NOMO-1 treated with dmso at 0.1 percent for 144 hours (cell line): Measurements from ENCODE around the gene ARHGDIA.

Experiments used
- DNase-seq: peaks from one replicate; lab custom pipeline; 2025; ENCODE audit not compliant: unreplicated experiment; lab: John Stamatoyannopoulos, UW

The ARHGDIA gene

DNA sequence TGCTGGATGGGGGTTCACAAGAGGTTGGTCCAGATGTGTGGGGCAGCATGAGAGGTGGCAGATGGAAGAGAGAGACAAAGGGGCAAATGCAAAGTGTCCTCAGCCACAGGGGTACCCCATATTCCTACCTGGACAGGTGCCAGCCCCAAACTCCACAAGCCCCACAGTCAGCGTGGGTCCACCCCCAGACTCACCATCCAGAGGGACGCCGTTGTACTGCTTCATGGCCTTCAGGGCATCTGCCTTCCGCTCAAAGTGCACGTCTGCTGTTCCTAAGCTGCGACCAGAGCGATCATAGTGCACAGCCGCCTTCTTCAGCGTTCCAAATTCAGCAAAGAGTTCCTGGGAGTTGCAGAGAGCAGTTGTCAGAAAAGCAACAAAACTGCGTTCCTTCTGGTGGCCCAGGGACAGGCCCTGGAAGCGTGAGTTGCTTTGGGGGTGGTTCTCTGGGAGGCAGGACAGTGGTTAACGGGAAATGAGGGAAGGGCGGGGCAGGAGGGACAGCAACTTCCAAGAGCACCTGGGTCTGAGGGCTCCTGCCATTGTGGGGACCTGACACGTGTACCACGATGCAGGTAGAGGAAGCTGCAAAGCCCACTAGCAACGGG, 18.0 kb upstream of the ARHGDIA start:
- no peak for DNase-seq

DNA sequence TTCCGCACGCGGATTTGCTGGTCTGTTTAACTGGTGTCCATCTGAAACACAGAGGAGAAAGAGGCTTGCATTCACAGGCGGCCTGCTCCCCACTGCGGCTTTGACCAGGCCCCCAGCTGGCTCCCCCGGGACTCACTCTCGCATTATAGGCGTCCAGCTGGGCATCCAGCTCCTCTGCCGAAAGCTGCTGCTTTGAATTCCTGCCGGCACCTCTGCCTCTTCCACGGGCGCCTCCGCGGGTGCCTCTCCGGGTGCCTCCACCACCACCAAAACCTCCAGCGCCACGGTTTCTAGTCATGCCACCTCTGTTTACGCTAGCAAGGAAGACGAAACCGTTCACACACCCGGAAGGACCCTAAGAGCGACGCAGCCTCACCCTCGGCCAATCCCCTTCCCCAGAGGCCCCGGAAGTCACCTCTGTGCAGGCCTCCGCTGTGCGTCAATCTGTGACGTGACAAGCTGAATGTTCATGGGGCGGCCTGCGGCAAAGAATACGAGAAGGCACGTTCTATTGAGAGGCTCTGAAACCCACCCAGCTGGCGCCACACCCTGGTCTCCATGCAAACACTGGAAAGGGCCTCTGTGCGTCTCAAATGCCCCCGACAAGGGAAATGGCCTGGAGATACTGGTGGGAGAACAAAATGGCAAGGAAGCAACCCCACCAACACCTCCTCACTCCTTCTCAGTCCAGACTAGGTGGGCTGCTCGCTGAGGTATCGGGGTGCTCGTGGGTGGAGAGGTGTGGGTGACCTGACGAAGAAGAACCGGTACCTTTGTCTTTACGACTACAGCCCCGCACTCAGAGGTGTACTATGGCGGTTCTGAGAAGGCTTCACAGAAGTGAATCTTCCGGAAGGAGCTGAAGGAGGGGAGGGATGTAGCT, 17.2 kb upstream of the ARHGDIA start:
- no peak for DNase-seq

DNA sequence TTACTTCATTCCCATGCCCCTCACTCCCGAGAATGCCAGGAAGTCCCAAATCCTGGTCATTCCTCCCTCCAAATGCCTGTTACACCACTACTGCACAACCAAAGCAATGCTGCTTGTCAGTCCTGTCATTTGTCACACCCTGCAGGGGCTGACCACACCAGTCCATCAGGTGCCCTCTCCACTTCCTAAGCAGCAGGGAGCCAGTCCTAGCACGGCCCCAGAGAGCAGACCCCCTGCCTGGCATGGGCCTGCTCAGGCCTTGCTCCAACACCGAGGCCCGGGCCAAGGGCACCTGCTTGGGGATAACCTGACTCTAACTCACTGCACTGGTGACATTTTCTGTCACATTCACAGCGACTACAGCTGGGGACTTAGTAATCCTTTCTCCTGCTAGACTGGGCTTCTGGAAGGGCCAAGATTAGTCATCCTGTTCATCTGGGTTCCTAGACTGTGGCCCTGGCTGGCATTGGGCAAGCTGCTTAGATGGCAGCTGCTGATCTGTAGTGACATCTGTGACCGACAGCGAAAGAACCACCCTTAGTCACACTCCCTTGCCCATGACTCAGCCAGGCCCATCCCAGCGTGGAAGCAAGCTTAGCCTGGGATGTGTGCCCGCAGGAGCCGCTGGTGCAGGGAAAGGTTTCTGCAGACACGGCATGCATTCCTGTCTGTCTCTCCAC, 14.9 kb upstream of the ARHGDIA start:
- DNase-seq, result no peak

DNA sequence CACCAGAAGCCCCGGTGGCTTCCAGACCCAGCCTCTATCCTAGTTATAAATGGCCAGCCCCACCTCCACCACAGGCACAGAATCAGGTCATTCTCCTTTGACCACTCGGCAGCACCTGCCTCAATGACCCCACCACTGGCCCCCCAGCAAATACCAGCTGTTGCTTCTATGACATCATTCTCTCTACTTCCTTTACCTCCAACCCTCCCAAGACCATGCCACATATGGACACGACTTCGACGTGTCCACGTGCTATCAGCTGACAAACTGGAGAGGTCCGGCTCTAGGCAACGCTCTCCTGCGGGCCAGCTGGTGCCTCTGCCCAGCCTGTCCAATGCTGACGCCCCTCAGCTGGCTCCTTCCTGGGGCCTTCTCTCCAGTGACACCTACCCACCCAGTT, 14.3 kb upstream of the ARHGDIA start:
- DNase-seq, result no peak

DNA sequence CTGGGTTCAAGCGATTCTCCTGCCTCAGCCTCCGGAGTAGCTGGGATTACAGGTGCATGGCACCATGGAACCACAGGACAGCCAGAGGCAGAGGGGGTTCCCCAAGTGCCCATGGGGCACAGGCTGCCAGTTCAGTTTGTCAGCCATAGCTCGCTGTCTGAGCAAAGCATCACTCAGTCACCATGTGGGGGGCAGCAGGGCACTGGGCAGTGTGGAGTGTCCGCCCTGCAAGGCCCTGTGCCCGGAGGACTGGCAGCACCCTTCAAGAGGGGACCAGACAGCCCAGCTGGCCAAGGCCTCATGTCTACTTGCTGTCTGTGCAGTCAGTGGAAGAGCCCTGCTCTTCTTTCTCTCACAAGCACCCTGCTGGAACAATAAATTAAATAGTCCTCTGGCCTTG, 13.8 kb upstream of the ARHGDIA start:
- DNase-seq, result no peak

DNA sequence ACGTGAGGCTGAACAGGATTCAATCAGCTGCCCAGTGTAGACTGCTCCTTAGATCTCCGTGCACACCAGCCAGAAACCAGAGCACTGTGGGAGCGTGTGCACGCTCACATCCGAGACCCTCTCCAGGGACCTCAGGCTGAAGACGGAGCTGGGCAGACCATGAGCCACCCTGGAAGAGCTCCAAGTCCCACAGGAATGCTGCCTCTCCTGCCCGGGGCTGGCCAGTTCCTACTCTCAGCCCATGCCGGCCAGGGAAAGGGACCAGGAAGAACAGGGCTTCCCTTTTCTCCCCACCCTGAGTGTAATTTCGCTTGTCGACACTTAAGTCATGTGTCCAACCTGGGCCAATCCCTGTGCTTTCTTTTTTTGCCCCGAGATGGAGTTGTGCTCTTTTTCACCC, 13.4 kb upstream of the ARHGDIA start:
- no peak for DNase-seq

DNA sequence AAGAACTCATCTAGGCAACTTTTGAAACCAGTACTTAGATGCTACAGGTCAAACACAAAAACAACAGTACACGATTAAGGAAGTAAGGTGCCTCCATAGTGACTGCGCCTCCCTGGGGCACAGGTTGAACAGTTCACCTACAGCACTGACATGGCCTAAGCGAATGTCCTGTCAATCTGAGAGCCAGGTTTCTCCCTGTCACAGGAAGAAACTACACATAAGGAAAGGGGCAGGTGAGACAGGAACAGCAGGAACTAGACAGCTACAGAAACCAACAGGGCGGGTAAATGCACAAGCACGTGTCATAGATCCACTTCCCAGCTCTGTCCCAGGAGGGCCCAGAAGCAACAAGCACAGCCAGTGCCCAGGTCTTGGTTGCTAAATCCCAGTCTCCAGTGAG, 8.0 kb upstream of the ARHGDIA start:
- no peak for DNase-seq

DNA sequence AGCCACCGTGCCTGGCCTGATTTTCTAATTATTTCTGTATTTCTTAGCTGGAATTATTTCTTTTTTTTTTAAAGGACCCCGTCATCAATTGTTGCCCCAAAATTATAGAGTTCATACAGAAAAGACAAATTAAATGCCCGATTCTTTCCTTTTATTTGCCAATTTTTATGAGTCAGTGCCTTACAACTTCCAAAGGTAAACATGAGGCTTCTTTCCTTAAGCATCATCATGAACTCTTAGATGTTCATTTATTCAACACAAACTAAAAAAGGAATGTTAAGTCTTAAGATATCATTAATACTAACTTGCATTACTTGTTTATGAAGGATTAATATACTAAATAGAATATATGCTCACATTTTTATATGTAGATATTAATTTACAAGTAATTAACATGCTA, 7.2 kb upstream of the ARHGDIA start:
- DNase-seq, result no peak

DNA sequence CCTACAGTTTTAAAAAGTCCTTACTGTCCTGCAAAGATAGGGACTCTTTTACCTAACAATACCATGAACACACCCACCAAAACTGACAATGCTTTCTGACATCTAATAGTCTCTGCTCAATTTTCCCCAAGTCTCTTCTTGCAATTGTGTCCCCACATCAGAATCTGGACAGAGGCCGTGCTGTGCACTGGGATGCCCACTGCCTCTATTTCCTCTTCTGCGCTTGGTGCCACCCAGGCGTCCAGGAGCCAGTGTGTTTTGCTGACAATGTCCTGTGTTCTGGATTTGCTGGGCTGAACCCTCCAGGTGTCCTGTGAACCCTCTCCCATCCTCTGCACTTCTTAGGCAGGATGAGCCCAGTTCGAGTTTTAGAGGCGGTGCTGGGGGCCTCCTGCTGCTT, 6.4 kb upstream of the ARHGDIA start:
- no peak for DNase-seq

DNA sequence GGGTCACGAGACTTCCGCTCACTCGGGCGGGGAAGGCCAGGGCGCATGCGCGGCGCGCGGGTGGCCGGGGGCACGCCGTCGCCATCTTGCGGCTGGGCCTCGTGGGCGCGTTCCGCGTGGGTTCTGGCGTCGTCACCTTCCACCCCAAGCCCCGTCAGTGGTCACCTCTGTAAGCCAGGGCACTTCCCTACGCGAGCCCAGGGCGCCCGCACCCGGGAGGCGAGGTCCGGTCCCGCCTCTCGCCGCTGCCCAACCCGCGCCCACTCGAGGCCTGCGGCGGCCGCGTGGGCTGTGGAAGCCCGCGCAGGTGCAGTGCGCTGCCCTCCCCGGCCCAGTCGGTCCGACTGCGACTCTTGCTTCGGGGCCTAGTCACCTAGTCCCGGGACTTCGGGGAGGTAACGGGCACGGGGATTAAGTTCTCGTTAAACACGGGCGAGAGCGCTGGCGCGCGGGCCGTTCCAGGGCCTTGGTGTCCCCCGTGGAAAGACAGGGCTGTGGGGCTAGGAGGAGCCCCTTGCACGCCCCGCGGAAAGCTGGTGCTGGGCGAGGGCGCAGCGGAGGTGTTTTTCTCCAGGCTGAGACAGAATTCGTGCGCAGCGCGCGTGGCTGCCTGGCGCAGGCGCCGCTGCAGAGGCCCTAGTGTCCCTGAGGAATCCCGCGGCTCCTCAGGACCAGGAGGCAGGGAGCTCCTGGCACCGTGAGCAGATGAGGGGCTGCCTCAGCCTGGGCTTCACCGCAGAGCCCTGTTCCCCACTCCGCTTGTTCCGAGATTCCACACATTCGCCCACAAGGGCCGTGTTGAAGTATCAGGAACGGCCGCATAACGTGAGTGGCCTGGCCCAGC, 472 bp upstream of the ARHGDIA start:
- peak; percentile 78 for DNase-seq

DNA sequence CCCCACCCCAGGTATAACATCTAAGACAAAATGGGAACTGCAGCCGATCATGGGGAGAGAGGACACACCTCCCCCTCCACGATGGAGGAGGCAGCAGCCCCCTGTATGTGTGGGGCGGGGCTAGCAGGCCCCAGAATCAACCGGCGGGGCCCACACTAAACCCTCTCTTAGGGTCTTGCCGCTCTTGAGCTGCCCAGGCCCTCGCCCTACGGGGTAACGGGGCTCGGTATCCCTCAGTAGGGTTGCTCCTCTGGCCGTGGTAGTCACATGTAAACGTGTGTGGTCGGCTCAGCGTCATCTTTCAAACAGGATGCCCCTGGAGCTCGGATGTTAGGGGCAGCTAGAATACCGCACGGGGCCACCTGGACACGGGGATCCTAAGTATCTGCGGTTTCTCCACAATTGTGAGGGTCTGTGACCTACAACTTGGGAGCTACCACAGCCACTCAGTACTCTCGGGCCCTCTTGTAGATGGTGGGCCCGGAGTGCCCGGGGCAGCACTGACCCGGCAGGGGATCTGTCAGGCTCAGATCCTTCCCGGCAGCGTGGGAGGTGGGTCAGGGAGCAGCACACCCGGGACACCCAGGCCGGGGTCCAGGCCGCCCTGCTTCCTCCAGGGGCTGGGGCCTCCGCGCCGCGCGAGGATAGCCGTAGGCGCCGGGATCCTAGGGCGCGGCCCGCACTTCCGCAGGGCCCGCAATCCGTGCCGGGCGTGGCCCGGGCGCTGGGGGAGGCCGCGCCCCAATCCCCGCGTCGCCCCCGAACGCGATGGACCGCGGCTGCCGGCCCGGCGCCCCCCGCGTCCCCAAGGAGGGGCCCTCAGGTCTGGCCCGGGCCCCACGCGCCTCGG, 781 bp downstream of the ARHGDIA start:
- DNase-seq, result no peak

DNA sequence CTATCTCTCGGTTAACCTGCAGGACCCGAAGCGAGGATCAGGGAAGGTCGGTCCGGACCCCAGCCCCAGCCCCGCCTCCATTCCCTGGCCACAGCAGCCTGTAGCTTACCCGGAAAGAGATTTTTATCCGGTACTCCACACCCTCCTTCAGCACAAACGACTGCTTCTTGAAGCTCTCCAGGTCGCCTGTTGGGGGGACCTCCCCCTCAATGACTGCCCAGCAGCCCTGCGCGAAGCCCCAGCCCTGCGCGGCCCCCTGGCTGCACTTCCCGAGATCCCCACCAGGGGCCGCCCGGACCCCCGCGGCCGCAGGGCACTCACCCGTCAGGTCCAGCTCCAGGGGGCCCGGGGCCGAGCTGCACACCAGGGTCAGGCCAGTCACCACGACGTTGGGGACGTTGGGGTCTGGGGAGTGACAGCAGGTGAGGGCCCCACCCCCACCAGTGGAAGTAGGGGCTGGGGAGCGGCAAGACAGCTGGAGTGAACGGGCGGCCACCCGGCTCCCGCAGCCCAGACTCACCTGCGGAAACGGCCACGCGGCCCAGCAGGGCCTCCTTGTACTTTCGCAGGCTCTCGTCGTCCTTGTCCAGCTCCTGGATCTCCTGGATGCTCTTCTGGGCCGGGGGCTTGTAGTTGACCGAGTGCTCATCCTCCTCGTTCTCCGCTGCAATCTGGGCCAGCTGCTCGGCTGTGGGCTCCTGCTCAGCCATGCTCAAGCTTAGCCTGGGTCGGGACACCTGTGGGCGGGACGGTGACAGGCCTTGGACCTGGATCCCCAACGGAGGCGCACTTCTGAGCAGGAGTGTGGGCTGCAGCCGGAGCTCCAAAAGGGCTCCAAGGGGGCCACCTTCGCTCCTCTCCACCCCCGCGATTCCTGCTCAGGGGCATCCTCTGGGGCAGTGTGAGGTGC, 1.7 kb downstream of the ARHGDIA start:
- DNase-seq, result no peak

DNA sequence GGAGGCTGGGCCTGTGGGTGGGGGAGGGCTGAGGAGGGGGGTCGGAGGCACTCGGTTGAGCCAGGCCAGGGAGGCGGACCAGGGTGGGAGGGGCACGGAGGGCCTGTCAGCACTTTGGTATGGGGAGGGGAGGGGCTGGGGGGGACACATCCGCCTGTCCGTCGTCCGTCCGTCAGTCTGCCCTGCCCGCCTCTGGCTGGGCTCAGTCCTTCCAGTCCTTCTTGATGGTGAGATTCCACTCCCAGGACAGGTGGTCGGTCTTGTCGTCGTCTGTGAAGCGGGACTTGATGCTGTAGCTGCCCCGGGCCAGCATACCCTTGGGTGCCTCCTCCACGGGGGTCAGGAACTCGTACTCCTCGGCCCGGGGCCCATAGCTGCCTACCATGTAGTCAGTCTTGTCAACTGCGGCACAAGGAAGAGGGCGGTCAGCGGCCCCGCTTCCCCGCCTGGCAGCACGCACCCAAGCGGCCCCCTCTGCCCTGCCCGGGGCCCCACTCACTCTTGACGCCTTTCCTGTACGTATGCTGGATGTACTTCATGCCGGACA, 2.4 kb downstream of the ARHGDIA start:
- DNase-seq, result no peak

DNA sequence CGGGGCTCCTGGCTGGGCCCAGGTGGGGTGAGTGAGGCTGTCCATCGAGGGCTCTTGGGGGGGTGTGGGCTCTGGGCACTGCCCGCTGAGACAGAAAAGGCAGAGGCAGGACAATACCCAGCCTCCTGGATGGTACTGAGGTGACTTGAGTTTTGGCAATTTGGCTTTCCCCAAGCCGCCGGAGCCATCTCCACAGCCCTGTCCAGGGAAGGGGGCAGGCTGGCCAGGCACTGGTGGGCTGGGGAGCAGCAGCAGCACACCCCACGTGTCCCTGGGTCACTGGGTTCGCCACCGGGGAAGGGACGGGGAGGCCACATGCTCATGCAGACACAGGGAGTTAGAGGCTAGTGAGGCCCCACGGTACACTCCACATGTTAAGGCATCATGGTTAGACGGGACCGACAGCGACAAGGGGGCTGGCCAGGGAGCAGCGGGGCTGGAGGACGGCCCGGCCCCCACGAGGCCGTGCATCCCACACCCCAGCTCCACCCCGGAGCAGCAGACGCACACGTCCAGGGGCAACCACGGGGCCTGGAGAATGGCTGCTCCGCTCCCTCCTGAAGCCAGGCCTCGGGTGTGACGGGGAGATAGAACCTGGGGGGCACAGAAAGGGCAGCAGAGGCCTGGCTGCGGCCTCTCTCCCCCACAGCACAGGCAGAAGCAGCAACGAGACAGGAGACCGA, 3.0 kb downstream of the ARHGDIA start:
- DNase-seq, result no peak

DNA sequence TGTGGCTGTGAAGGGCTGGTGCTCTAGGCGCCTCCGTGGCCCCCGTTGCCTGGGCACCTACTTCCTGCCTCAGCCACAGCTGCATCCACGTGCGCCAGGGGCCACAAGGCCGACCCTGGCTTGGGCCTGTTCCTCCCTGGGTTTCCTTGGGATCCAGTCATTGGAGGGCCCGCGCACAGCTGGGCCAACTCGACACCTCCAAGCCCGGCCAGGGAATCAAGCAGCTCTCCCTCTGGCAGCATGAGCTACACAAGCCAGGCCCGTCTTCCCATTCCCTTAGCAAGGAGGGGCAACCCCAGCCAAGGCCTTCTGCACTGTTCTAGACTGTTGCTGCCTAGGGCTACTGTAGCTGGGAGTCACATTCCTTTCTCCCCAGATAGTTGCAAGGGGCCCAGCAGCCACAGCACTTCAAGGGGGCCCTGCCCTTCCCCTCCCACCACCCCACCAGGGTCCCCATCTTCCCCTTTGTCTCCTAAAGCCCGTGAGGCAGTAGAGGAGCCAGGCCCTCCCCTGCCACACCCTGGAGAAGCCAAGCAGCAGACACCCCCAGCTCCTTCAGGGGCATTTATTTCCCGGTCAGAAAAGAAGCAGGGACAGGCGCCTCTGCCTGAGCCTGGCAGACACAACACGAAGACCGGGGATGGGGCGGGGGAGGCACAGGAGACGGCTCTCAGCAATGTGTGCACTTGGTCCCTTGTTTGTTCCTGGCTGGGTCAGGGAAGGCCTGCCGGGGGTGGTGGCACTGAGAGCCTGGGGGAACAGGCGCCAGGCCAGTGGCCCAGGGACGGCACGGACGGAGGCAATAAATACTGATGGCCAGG, 3.8 kb downstream of the ARHGDIA start:
- no peak for DNase-seq

DNA sequence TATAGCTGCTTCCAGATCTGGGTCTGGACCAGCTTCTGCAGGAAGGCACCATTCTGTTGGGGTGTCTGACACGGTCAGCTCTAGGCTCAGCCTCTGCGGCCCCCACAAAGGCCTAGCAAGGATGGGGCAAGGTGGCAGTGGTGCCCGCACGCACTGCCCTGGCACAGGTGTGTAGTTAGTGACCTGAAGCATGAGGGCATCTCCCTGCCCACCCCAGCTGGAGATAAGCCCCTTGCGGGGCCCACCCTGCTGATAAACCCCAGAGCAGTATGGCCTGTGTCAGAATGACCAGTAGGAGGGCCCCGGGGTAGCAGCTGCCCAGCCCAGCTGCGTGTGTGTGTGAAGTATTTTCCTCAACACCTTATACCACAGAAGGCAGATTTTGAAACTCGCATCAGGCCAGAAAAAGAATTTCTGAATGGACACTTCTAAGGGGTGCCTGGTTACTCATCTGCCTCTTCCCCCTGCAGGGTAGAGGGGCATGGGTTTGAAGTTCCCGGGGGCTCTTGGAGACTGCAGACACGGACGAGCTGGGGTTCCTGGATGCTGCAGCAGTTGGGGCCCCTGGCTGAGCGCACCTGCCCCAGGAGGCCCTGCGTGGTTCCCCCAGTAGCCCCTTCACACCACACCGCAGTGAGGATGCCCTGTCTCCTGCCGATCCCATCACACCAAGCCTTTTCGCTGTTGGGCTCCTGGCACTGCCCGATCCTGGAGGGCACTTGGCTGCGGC, 4.5 kb downstream of the ARHGDIA start:
- no peak for DNase-seq
